Measurements from ENCODE around the gene DCDC2C.

DNA sequence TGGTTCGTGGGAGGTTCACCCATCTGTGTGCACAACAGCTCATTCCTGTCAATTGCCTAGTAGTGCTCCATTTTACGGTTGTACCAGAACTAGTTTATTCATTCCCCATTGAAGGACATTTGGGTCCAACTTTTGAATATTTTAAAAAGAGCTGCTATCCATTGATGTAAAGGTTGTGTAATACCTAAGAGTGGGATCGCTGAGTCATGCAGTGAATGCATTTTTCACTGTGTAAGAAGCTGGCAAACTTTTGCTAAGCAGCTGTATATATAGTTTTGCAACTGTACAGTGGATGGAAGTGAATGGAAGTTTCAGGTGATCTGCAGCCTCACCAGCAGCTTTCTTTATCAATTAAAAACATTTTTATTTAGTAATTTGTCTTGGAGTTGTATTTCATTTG, 104.5 kb downstream of the DCDC2C start:
- TF ChIP-seq, protein P1, sequence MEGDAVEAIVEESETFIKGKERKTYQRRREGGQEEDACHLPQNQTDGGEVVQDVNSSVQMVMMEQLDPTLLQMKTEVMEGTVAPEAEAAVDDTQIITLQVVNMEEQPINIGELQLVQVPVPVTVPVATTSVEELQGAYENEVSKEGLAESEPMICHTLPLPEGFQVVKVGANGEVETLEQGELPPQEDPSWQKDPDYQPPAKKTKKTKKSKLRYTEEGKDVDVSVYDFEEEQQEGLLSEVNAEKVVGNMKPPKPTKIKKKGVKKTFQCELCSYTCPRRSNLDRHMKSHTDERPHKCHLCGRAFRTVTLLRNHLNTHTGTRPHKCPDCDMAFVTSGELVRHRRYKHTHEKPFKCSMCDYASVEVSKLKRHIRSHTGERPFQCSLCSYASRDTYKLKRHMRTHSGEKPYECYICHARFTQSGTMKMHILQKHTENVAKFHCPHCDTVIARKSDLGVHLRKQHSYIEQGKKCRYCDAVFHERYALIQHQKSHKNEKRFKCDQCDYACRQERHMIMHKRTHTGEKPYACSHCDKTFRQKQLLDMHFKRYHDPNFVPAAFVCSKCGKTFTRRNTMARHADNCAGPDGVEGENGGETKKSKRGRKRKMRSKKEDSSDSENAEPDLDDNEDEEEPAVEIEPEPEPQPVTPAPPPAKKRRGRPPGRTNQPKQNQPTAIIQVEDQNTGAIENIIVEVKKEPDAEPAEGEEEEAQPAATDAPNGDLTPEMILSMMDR (conservative IDR thresholded peaks at IDR 0.05 in 1 of 2, IDR thresholded peaks at IDR 0.05 in 1 of 2; ENCODE audit: low read depth in 1 of 2, low read length in 2 of 2), result no peak
- no peak for TF ChIP-seq EZH2 (IDR thresholded peaks at IDR 0.05; ENCODE audit: low read length, missing control alignments)

Data from fibroblast of lung (primary cell).